Fibroblast of lung (primary cell): ENCODE measurements around the gene PIAS4. TPM values are rescaled to one million over a fixed set of nuclear protein-coding genes. Genes with fewer than 3 reads are reported as not detected.

Source experiments
- DNase-seq, 2 donors: peaks; one replicate each; pipeline versions ENCODE4 v3.0.0 to v3.0.0-alpha.2; 2010; ENCODE audit warnings: low read depth in 2 of 2
- H2AFZ ChIP-seq: 2 replicates; pipeline ENCODE4 v1.5.1; 2012; ENCODE audit warnings: low read length, control low read depth, inconsistent platforms
- H3K27ac ChIP-seq: 2 replicates; pipeline ENCODE4 v1.5.1; 2011; ENCODE audit warnings: low read length, control low read depth; ENCODE audit not compliant: insufficient read depth
- H3K27me3 ChIP-seq: 2 replicates; pipeline ENCODE4 v1.5.1; 2011; ENCODE audit warnings: mild to moderate bottlenecking, low read length; ENCODE audit not compliant: control insufficient read depth, insufficient read depth
- H3K36me3 ChIP-seq: 2 replicates; pipeline ENCODE4 v1.5.1; 2011; ENCODE audit warnings: low read length; ENCODE audit not compliant: control insufficient read depth, insufficient read depth
- H3K4me1 ChIP-seq: 2 replicates; pipeline ENCODE4 v1.5.1; 2011; ENCODE audit warnings: low read length; ENCODE audit not compliant: control insufficient read depth, insufficient read depth; ENCODE audit errors: extremely low read depth
- H3K4me2 ChIP-seq: 2 replicates; pipeline ENCODE4 v1.5.1; 2011; ENCODE audit warnings: low read length, control low read depth; ENCODE audit not compliant: insufficient read depth; ENCODE audit errors: extremely low read depth
- H3K4me3 ChIP-seq, 4 experiments: fragments of 200-600 bp in 1 of 4; sonication (generic) in 1 of 4; replicated peaks in 1 of 4; 2 replicates each; pipeline ENCODE4 v1.5.1; 2011 to 2016; ENCODE audit warnings: low read length in 4 of 4, low read depth in 3 of 4, mild to moderate bottlenecking in 3 of 4, control low read depth in 2 of 4, inconsistent platforms in 1 of 4, mixed read lengths in 1 of 4; ENCODE audit not compliant: insufficient read depth in 1 of 4; ENCODE audit errors: control extremely low read depth in 1 of 4
- H3K79me2 ChIP-seq: 2 replicates; pipeline ENCODE4 v1.5.1; 2012; ENCODE audit warnings: mild to moderate bottlenecking, low read length, inconsistent platforms; ENCODE audit not compliant: control insufficient read depth, insufficient read depth
- H3K9ac ChIP-seq: 2 replicates; pipeline ENCODE4 v1.5.1; 2011; ENCODE audit warnings: mild to moderate bottlenecking, low read length, control low read depth; ENCODE audit not compliant: insufficient read depth
- H3K9me3 ChIP-seq: 2 replicates; pipeline ENCODE4 v1.5.1; 2012; ENCODE audit warnings: low read depth, low read length; ENCODE audit not compliant: control insufficient read depth, insufficient read depth
- H4K20me1 ChIP-seq: 2 replicates; pipeline ENCODE4 v1.5.1; 2011; ENCODE audit warnings: low read length; ENCODE audit not compliant: control insufficient read depth, insufficient read depth; ENCODE audit errors: extremely low read depth
- EZH2 ChIP-seq: IDR thresholded peaks from 2 replicates; pipeline ENCODE4 v1.5.1; 2012; ENCODE audit warnings: low read length, control low read depth, mild to moderate bottlenecking; ENCODE audit errors: missing control alignments
- polyA plus RNA-seq, 2 donors: library from polyadenylated mRNA; depleted of rRNA in 1 of 2; stranded (reverse) in 1 of 2; unstranded in 1 of 2; fragments of >200 nt; gene quantifications; 2 replicates each; pipeline ENCODE4 v1.2.1, GENCODE V29; 2011 to 2012; ENCODE audit warnings: missing spikeins in 1 of 2
- total RNA-seq: library from RNA; depleted of rRNA; stranded (reverse); fragments of >200 nt; gene quantifications from 2 replicates; pipeline ENCODE4 v1.2.1, GENCODE V29; 2014
- TF ChIP-seq, protein P1 (sequence below), 2 donors: IDR thresholded peaks in 1 of 2; conservative IDR thresholded peaks in 1 of 2; 1 replicate in 1 of 2; 2 replicates in 1 of 2; pipeline ENCODE4 v1.5.1; 2011 to 2012; ENCODE audit warnings: low read length in 2 of 2, control low read depth in 1 of 2, inconsistent platforms in 1 of 2, low read depth in 1 of 2, mild to moderate bottlenecking in 1 of 2

Gene PIAS4
- total and polyA plus RNA-seq, 2 donors (not counting 1 experiment from before 2014, with no cell fraction given), result 6.6 to 14.9 TPM

DNA sequence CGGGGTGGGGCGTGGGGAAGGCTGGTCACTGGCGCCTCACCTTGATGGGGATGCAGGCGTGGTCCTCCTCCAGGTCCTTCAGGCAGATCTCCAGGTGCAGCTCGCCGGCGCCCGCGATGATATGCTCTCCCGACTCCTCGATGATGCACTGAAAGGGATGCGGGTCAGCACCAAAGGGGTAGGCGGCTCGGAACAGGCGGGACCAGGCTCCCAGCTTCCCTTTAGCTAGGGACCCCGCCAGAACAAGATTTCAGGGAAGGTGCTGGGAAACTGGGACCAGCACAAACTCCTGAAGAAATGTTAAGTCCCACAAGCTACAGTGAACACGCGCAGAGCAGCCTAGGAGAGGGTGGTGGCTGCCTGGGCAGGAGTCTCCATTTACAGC lies 28.3 kb upstream of the PIAS4 start:
- no peak overlapping the region for H2AFZ ChIP-seq
- H3K9me3 ChIP-seq, result no peaks in the 10 kb centered on the region
- peaks cover 79% of the 10 kb centered on the region for H3K36me3 ChIP-seq
- peaks cover 13% of the 10 kb centered on the region for H3K4me1 ChIP-seq
- H4K20me1 ChIP-seq, result peaks cover 9% of the 10 kb centered on the region
- H3K27me3 ChIP-seq, result no peaks in the 10 kb centered on the region
- no peak for DNase-seq
- H3K79me2 ChIP-seq, result peaks cover 84% of the 10 kb centered on the region
- no peak overlapping the region for H3K27ac ChIP-seq
- H3K4me3 ChIP-seq, result no peak overlapping the region
- TF ChIP-seq, protein P1, sequence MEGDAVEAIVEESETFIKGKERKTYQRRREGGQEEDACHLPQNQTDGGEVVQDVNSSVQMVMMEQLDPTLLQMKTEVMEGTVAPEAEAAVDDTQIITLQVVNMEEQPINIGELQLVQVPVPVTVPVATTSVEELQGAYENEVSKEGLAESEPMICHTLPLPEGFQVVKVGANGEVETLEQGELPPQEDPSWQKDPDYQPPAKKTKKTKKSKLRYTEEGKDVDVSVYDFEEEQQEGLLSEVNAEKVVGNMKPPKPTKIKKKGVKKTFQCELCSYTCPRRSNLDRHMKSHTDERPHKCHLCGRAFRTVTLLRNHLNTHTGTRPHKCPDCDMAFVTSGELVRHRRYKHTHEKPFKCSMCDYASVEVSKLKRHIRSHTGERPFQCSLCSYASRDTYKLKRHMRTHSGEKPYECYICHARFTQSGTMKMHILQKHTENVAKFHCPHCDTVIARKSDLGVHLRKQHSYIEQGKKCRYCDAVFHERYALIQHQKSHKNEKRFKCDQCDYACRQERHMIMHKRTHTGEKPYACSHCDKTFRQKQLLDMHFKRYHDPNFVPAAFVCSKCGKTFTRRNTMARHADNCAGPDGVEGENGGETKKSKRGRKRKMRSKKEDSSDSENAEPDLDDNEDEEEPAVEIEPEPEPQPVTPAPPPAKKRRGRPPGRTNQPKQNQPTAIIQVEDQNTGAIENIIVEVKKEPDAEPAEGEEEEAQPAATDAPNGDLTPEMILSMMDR (conservative IDR thresholded peaks at IDR 0.05 in 1 of 2, IDR thresholded peaks at IDR 0.05 in 1 of 2; ENCODE audit: low read depth in 1 of 2, low read length in 2 of 2), result no peak
- no peak for TF ChIP-seq EZH2
- H3K4me2 ChIP-seq, result no peak overlapping the region
- H3K9ac ChIP-seq, result no peak overlapping the region

DNA sequence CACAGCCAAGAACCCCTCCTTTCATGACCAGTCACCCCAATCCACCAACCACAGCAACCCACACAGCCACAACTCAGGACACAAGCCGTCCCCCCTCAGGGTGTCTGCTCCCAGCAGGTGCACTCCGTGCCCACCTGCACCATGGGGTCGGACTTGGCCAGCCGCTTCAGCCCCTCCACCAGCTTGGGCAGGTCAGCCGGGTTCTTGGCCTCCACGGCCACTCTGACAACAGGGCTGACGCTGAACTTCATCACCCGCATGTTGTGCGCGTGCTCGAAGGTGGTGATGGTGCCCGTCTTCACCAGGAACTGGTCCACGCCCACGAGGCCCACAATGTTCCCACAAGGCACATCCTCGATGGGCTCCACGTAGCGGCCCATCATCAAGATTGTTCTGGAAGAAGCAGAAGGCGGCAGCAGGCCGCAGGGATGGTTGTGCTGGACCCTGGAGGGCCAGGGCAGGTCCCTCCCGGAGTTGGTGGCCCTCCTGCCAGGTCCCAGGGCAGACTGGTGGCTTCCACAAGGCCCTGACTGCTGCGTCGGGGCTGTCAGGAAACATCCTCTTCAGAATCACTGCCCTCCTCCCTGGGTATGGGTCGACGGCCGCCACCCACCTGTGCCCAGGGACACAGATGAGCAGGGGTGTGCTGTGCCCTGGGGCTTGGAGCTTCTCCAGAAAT lies 27.7 kb upstream of the PIAS4 start:
- Histone ChIP-seq H3K9me3 (no peaks in the 10 kb centered on the region), H3K79me2 (peaks cover 89% of the 10 kb centered on the region), H2AFZ (no peak overlapping the region), H3K27ac (no peak overlapping the region), H3K4me2 (no peak overlapping the region), H3K36me3 (peaks cover 80% of the 10 kb centered on the region), H4K20me1 (peaks cover 9% of the 10 kb centered on the region), H3K4me3 (no peak overlapping the region), H3K4me1 (peaks cover 13% of the 10 kb centered on the region), H3K27me3 (no peaks in the 10 kb centered on the region), H3K9ac (no peak overlapping the region)
- no peak for DNase-seq
- TF ChIP-seq, protein P1 (conservative IDR thresholded peaks at IDR 0.05 in 1 of 2, IDR thresholded peaks at IDR 0.05 in 1 of 2; ENCODE audit: low read depth in 1 of 2, low read length in 2 of 2), result no peak
- TF ChIP-seq EZH2, result no peak

DNA sequence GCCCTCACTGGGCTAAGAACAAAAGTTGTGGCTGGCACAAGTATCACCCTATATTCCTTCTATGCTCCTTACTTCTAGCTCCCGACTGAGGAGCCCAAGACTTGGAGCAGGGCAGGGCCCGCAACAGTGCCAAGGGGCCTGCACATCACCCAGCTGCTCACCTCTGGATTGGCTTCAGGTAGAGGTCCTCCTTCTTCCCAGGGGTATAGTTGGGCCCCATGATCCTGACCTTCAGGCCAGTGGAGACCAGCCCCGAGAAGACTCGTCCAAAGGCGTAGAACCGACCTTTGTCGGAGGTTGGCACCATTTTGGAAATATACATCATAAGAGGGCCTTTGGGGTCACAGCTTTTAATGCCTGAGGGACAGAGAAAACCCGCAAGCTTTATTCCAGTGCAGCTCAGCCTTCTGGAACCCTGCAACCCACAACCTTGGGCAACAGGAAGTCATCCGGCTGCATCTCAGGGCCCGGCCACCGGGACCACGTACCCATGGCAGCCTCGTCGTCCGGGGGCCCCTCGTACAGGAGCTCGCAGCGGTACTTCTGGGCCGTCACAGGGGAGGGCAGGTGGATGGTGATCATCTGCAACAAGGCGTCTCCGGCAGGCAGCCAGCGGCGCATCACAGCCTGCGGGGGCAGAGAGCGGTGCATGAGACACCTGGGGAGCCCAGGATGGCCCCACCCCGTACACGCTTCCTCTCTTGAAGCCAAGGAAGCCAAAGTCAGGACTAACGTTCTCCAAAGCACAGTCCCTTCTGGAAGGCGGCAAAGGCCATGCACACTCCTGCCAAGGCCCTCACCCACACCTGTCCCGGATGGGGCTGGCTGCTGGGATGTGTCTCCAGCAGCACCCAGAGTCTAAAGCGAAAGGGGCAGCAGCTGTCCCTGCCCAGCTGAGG lies 26.9 kb upstream of the PIAS4 start:
- TF ChIP-seq, protein P1 (conservative IDR thresholded peaks at IDR 0.05 in 1 of 2, IDR thresholded peaks at IDR 0.05 in 1 of 2; ENCODE audit: low read depth in 1 of 2, low read length in 2 of 2), result no peak
- no peak for TF ChIP-seq EZH2
- H3K4me3 ChIP-seq, result no peak overlapping the region
- peaks cover 14% of the 10 kb centered on the region for H3K4me1 ChIP-seq
- no peak overlapping the region for H3K9ac ChIP-seq
- no peaks in the 10 kb centered on the region for H3K27me3 ChIP-seq
- H3K36me3 ChIP-seq, result peaks cover 77% of the 10 kb centered on the region
- H3K27ac ChIP-seq, result no peak overlapping the region
- H2AFZ ChIP-seq, result no peak overlapping the region
- H3K79me2 ChIP-seq, result peaks cover 92% of the 10 kb centered on the region
- no peaks in the 10 kb centered on the region for H3K9me3 ChIP-seq
- H3K4me2 ChIP-seq, result no peak overlapping the region
- peaks cover 9% of the 10 kb centered on the region for H4K20me1 ChIP-seq
- DNase-seq, result no peak
